ENCODE measurements around the gene SPINK5. TPM values are rescaled to one million over a fixed set of nuclear protein-coding genes. Genes with fewer than 3 reads are reported as not detected.
A peak's percentile ranks its signal among the peaks of the same experiment; 100 is the strongest.

The SPINK5 gene
- total and polyA plus RNA-seq, 4 donors, result 0.10 to 0.42 TPM; not detected in 2

GRCh38 chr5:148125641-148126040 is 61.9 kb downstream of the SPINK5 start:
- Histone ChIP-seq H3K9me3 (ENCODE audit: control insufficient read depth in 4 of 4, low read length in 3 of 4) (no peaks in the 10 kb centered on the region), H3K9ac (ENCODE audit: low read depth in 1 of 2, low read length in 2 of 2) (no peak overlapping the region), H3K36me3 (ENCODE audit: control insufficient read depth in 4 of 4, insufficient read depth in 3 of 4, low read depth in 1 of 4, low read length in 3 of 4) (no peaks in the 10 kb centered on the region), H3K4me3 (ENCODE audit: low read depth in 1 of 3, low read length in 3 of 3) (no peak overlapping the region), H3K4me1 (ENCODE audit: control insufficient read depth in 4 of 4, insufficient read depth in 4 of 4, low read length in 3 of 4) (no peaks in the 10 kb centered on the region), H3K27me3 (ENCODE audit: control insufficient read depth in 4 of 4, insufficient read depth in 4 of 4, low read length in 3 of 4) (no peaks in the 10 kb centered on the region), H3K27ac (ENCODE audit: low read depth in 1 of 2, low read length in 2 of 2) (no peak overlapping the region)
- DNase-seq (ENCODE audit: low spot score), result no peak
- TF ChIP-seq JUND (IDR thresholded peaks at IDR 0.05) (no peak), MAX (IDR thresholded peaks at IDR 0.05) (peak; percentile 30), YY1 (IDR thresholded peaks at IDR 0.05) (no peak)
- 52% methylated on average over 3 of the region's 3 CpGs for WGBS

GRCh38 chr5:148135091-148136048 is 71.6 kb downstream of the SPINK5 start:
- H3K27ac ChIP-seq (ENCODE audit: low read depth in 1 of 2, low read length in 2 of 2), result no peak overlapping the region
- 87% methylated on average over 5 of the region's 5 CpGs for WGBS

More at GRCh38 chr5:148135091-148136048, 71.6 kb downstream of the SPINK5 start:
- no peak for TF ChIP-seq GABPA (IDR thresholded peaks at IDR 0.05 in 1 of 2, conservative IDR thresholded peaks at IDR 0.05 in 1 of 2)
- TF ChIP-seq YY1 (IDR thresholded peaks at IDR 0.05), result no peak
- TF ChIP-seq FOXA1 (IDR thresholded peaks at IDR 0.05), result no peak
- no peak for TF ChIP-seq NR2F2 (IDR thresholded peaks at IDR 0.05)
- no peak for TF ChIP-seq CTCF (IDR thresholded peaks at IDR 0.05; ENCODE audit: low read depth, low read length, missing input control)
- TF ChIP-seq HNF4A (conservative IDR thresholded peaks at IDR 0.05), result no peak
- no peak for TF ChIP-seq ZBTB33 (IDR thresholded peaks at IDR 0.05)
- TF ChIP-seq REST (IDR thresholded peaks at IDR 0.05), result no peak
- no peak for TF ChIP-seq HNF4G (IDR thresholded peaks at IDR 0.05)
- TF ChIP-seq RAD21 (IDR thresholded peaks at IDR 0.05), result no peak
- Histone ChIP-seq H3K4me1 (ENCODE audit: control insufficient read depth in 4 of 4, insufficient read depth in 4 of 4, low read length in 3 of 4) (no peaks in the 10 kb centered on the region), H3K9ac (ENCODE audit: low read depth in 1 of 2, low read length in 2 of 2) (no peak overlapping the region), H3K9me3 (ENCODE audit: control insufficient read depth in 4 of 4, low read length in 3 of 4) (no peaks in the 10 kb centered on the region), H3K36me3 (ENCODE audit: control insufficient read depth in 4 of 4, insufficient read depth in 3 of 4, low read depth in 1 of 4, low read length in 3 of 4) (no peaks in the 10 kb centered on the region), H3K27me3 (ENCODE audit: control insufficient read depth in 4 of 4, insufficient read depth in 4 of 4, low read length in 3 of 4) (no peaks in the 10 kb centered on the region), H3K4me3 (ENCODE audit: low read depth in 1 of 3, low read length in 3 of 3) (no peak overlapping the region)
- DNase-seq (ENCODE audit: low spot score), result no peak
